ENCODE results near the gene CHCHD4. TPM values are rescaled to one million over a fixed set of nuclear protein-coding genes. Genes with fewer than 3 reads are reported as not detected.
A peak's percentile ranks its signal among the peaks of the same experiment; 100 is the strongest.

The CHCHD4 gene
- polyA plus RNA-seq, 3 donors, result 6.5 to 13.8 (median 13.6) TPM

DNA sequence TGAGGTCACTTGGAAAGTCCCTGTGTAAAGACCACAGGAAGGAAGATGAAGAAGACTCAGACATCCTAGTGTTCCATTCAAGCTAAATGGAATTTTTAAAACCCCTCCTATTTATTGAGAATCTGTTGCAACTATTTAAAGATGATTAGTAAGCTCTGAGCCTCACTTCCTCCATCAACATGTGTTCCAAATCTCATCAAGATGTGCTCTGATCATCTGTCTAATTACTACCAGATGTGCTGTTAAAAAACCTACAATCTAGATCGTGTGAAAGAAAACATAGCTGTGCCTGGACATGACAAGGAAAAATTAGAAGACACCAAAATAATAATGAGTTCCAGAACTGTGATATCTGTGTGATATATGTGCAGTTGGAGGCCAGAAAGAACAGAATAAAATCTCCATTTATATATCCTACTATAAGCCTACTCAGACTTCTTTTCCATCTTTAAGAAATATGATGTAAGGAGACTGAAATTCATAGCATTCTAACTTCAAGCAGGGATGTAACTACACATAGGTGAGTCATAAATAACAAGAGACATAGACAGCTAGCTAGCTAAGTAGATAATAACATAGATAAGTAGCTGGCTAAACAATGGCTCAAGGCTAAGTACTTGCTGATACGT lies 46.0 kb upstream of the CHCHD4 start:
- no peaks in the 10 kb centered on the region for H3K9me3 Mint-ChIP-seq
- Histone ChIP-seq H3K4me2 (replicated peaks; ENCODE audit: extremely low read depth, low read length, poor library complexity, severe bottlenecking) (no peak overlapping the region), H2AFZ (ENCODE audit: insufficient read depth, low read depth, low read length, poor library complexity, severe bottlenecking) (no peak overlapping the region), H3K9me3 (replicated peaks in 1 of 2; ENCODE audit: control insufficient read depth in 1 of 2, insufficient read depth in 1 of 2, low read length in 2 of 2) (no peaks in the 10 kb centered on the region), H3K9ac (ENCODE audit: insufficient read depth, low read length, poor library complexity, severe bottlenecking) (no peak overlapping the region), H4K20me1 (ENCODE audit: insufficient read depth, low read length) (peaks cover 8% of the 10 kb centered on the region), H3K79me2 (ENCODE audit: insufficient read depth, low read length) (peaks cover 10% of the 10 kb centered on the region), H3K27ac (ENCODE audit: low read depth in 1 of 2, low read length in 2 of 2) (peak overlapping the region in 1 of 2 donors; percentile 6), H3K4me3 (replicated peaks in 1 of 3; ENCODE audit: low read depth in 2 of 3, low read length in 3 of 3) (no peak overlapping the region), H3K36me3 (replicated peaks in 1 of 2; ENCODE audit: control insufficient read depth in 1 of 2, insufficient read depth in 2 of 2, low read length in 2 of 2) (peaks cover 74% of the 10 kb centered on the region in 2 donors), H3K27me3 (ENCODE audit: control insufficient read depth in 2 of 2, insufficient read depth in 2 of 2, low read length in 2 of 2) (no peaks in the 10 kb centered on the region), H3K4me1 (ENCODE audit: control insufficient read depth in 1 of 2, insufficient read depth in 2 of 2, low read length in 2 of 2) (no peaks in the 10 kb centered on the region)
- no peak for DNase-seq
- no peaks in the 10 kb centered on the region for H3K27me3 Mint-ChIP-seq (ENCODE audit: low read depth in 3 of 3)
- H3K4me1 Mint-ChIP-seq, result peaks cover 10% of the 10 kb centered on the region
- no peak overlapping the region for H3K4me3 Mint-ChIP-seq
- peak overlapping the region in 1 of 7 donors; percentile 12 for H3K27ac Mint-ChIP-seq
- TF ChIP-seq, protein P1, sequence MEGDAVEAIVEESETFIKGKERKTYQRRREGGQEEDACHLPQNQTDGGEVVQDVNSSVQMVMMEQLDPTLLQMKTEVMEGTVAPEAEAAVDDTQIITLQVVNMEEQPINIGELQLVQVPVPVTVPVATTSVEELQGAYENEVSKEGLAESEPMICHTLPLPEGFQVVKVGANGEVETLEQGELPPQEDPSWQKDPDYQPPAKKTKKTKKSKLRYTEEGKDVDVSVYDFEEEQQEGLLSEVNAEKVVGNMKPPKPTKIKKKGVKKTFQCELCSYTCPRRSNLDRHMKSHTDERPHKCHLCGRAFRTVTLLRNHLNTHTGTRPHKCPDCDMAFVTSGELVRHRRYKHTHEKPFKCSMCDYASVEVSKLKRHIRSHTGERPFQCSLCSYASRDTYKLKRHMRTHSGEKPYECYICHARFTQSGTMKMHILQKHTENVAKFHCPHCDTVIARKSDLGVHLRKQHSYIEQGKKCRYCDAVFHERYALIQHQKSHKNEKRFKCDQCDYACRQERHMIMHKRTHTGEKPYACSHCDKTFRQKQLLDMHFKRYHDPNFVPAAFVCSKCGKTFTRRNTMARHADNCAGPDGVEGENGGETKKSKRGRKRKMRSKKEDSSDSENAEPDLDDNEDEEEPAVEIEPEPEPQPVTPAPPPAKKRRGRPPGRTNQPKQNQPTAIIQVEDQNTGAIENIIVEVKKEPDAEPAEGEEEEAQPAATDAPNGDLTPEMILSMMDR (IDR thresholded peaks at IDR 0.05), result no peak
- WGBS (ENCODE audit: insufficient coverage), result no CpG with 5 or more reads among the region's 2 CpGs
- H3K36me3 Mint-ChIP-seq, result peaks cover 71 to 73% of the 10 kb centered on the region in 2 donors
- intact Hi-C loops (cut with micrococcal nuclease), result no loop called here

DNA sequence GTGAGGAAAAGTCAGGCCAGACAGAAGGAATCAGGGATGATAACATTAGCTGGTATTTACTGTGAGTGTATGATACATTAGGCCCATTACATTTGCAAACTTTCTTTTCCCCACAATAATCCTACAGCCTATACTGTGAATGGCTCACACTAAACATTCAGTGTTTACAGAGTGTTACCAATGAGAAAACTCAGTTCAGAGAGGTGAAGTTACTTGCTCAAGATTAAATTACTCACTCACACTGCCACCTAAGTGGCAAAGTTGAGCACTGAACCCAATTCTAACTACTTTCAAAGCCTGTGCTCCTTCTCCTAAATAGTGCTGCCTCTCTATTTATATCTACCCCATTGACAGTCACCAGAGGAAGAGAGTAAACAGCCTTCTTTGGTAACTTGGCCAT lies 45.2 kb upstream of the CHCHD4 start:
- H3K4me3 Mint-ChIP-seq, result no peak overlapping the region
- H3K9me3 Mint-ChIP-seq, result no peaks in the 10 kb centered on the region
- TF ChIP-seq, protein P1 (IDR thresholded peaks at IDR 0.05), result no peak

More for the DNA sequence above, 45.2 kb upstream of the CHCHD4 start:
- Histone ChIP-seq H3K27me3 (ENCODE audit: control insufficient read depth in 2 of 2, insufficient read depth in 2 of 2, low read length in 2 of 2) (no peaks in the 10 kb centered on the region), H3K9ac (ENCODE audit: insufficient read depth, low read length, poor library complexity, severe bottlenecking) (no peak overlapping the region), H4K20me1 (ENCODE audit: insufficient read depth, low read length) (peaks cover 5% of the 10 kb centered on the region), H3K36me3 (replicated peaks in 1 of 2; ENCODE audit: control insufficient read depth in 1 of 2, insufficient read depth in 2 of 2, low read length in 2 of 2) (peaks cover 82% of the 10 kb centered on the region in 2 donors), H3K9me3 (replicated peaks in 1 of 2; ENCODE audit: control insufficient read depth in 1 of 2, insufficient read depth in 1 of 2, low read length in 2 of 2) (no peaks in the 10 kb centered on the region), H3K4me2 (replicated peaks; ENCODE audit: extremely low read depth, low read length, poor library complexity, severe bottlenecking) (no peak overlapping the region), H3K4me3 (replicated peaks in 1 of 3; ENCODE audit: low read depth in 2 of 3, low read length in 3 of 3) (no peak overlapping the region), H2AFZ (ENCODE audit: insufficient read depth, low read depth, low read length, poor library complexity, severe bottlenecking) (no peak overlapping the region), H3K79me2 (ENCODE audit: insufficient read depth, low read length) (peaks cover 3% of the 10 kb centered on the region), H3K27ac (ENCODE audit: low read depth in 1 of 2, low read length in 2 of 2) (peak overlapping the region in 1 of 2 donors; percentile 6), H3K4me1 (ENCODE audit: control insufficient read depth in 1 of 2, insufficient read depth in 2 of 2, low read length in 2 of 2) (no peaks in the 10 kb centered on the region)
- Mint-ChIP-seq H3K27ac (no peak overlapping the region), H3K36me3 (peaks cover 79 to 81% of the 10 kb centered on the region in 2 donors), H3K27me3 (ENCODE audit: low read depth in 3 of 3) (no peaks in the 10 kb centered on the region), H3K4me1 (peaks cover 2% of the 10 kb centered on the region)
- intact Hi-C loops (cut with micrococcal nuclease), result no loop called here
- no peak for DNase-seq
